ENCODE results near the gene PHC2.

PHC2 gene

DNA sequence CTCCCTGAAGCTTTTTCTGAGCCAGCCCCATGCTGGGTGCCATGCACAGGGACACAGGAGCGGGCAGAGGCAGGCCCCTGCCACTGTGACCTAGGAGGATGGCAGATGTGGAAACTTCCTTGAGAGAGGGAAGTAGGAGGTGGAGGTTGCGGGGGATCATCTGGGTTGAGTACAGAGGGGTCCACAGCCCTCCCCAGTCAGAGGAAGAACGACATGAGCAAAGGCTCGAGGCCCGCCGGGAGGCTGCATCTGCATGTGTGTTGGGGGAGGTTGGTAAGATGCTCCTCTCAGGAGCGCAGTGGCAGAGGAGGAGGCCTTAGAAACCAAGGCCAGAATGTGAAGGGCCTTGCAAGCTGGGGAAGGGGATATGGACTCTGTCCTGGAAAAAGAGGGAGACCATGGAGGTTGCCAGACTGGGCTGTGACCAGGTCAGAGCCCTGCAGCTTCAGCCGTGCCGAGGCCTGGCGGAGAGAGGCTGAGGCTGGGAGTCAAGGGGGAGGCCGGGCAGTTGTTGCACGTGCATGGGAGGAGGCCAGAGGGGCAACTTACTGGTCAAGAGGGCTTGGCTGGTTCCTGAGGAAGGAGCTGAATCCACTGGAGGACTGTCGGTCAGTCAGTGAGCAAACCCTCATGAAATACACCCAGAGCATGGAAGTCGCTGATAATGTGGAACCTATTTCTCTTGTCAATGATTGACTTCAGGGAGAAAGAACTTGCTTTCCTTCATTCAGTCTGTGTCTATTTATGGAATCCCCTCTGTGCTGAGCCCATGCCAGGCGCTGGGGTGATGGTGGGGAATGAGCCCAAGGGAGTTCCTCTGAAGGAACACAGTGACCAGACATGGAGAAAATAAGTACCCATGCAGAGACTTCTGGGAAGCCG lies 141.7 kb downstream of the PHC2 start:
- TF ChIP-seq ZNF274 (IDR thresholded peaks at IDR 0.05; ENCODE audit: low read depth, low read length): no peak
- H3K4me3 ChIP-seq (ENCODE audit: low read length): no peak overlapping the region

DNA sequence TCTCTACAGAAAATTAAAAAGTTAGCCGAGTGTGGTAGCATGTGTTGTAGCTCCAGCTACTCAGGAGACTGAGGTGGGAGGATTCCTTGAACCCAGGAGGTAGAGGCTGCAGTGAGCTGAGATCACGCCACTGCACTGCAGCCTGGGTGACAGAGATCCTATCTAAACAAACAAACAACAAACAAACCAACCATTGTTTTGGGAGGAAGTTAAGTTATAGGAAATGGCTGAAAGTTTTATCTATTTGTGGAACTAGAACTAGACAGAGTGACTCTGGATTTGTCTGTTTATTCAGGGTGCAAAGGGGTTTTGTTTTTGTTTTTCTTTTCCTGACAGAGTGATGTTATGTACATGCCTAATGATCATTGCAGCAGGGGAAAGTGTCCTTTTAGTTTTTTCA lies 143.6 kb downstream of the PHC2 start:
- H3K4me3 ChIP-seq (ENCODE audit: low read length): no peak overlapping the region
- no peak for TF ChIP-seq ZNF274 (IDR thresholded peaks at IDR 0.05; ENCODE audit: low read depth, low read length)

GRCh38 chr1:33286451-33287185 lies 144.3 kb downstream of the PHC2 start:
- no peak overlapping the region for H3K4me3 ChIP-seq (ENCODE audit: low read length)
- no peak for TF ChIP-seq ZNF274 (IDR thresholded peaks at IDR 0.05; ENCODE audit: low read depth, low read length)

GRCh38 chr1:33284049-33284448 lies 146.8 kb downstream of the PHC2 start:
- TF ChIP-seq ZNF274 (IDR thresholded peaks at IDR 0.05; ENCODE audit: low read depth, low read length): no peak

GRCh38 chr1:33282791-33283190 lies 148.1 kb downstream of the PHC2 start:
- H3K4me3 ChIP-seq (ENCODE audit: low read length): no peak overlapping the region

More at GRCh38 chr1:33284049-33284448, 146.8 kb downstream of the PHC2 start:
- H3K4me3 ChIP-seq (ENCODE audit: low read length): no peak overlapping the region

DNA sequence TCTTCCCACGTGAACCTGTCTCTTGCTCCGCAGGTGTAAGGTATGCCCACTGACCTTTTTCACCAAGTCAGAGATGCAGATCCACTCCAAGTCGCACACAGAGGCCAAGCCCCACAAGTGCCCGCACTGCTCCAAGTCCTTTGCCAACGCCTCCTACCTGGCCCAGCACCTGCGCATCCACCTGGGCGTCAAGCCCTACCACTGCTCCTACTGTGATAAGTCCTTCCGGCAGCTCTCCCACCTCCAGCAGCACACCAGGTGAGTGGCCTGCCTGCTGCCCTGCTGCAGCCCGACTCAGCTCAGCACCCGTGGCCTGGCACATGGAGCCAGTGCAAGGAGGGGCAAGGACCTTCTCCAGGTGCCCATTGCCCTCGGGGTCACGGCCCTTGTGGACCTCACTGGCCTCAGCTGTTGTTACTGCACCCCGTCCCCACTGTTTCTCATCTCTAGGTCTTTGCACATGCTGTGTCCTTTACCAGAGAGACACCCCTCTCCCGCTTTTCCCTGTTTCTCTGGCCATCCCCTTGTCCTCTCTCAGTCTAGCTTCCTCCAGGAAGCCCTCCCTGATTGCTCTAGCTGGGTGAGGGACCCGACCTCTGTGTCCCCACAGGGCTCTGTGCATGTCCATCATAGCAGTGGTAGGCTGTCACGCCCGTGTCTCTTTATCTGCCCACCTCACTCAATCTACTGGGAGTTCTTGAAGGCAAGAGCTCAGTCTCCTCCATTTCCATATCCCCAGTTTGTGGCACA lies 149.2 kb downstream of the PHC2 start:
- TF ChIP-seq ZNF274 (IDR thresholded peaks at IDR 0.05; ENCODE audit: low read depth, low read length): no peak

More at GRCh38 chr1:33282791-33283190, 148.1 kb downstream of the PHC2 start:
- TF ChIP-seq ZNF274 (IDR thresholded peaks at IDR 0.05; ENCODE audit: low read depth, low read length): no peak

DNA sequence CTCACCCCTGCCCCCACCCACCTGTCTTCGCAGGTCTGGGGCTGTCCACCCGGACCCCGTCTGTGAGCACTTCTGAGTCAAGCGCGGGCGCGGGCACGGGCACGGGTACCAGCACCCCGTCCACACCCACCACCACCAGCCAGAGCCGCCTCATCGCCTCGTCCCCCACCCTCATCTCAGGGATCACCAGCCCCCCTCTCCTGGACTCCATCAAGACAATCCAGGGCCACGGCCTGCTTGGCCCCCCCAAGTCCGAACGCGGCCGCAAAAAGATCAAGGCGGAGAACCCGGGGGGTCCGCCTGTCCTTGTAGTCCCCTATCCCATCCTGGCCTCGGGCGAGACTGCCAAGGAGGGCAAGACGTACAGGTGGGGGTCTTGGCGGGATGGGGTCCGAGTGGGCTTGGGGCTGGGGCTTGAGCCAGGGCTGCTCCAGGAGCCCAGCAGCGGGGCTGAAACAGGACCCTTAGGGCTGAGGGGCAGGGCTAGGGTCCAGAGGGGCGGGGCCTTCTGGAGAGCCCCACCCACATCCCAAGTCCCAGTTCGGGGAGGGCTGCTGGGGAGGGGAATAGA lies 150.7 kb downstream of the PHC2 start:
- TF ChIP-seq ZNF274 (IDR thresholded peaks at IDR 0.05; ENCODE audit: low read depth, low read length): no peak
- no peak overlapping the region for H3K4me3 ChIP-seq (ENCODE audit: low read length)

More for the DNA sequence above, 149.2 kb downstream of the PHC2 start:
- H3K4me3 ChIP-seq (ENCODE audit: low read length): no peak overlapping the region

GRCh38 chr1:33277488-33278084 lies 153.3 kb downstream of the PHC2 start:
- H3K4me3 ChIP-seq (ENCODE audit: low read length): no peak overlapping the region
- no peak for TF ChIP-seq ZNF274 (IDR thresholded peaks at IDR 0.05; ENCODE audit: low read depth, low read length)

DNA sequence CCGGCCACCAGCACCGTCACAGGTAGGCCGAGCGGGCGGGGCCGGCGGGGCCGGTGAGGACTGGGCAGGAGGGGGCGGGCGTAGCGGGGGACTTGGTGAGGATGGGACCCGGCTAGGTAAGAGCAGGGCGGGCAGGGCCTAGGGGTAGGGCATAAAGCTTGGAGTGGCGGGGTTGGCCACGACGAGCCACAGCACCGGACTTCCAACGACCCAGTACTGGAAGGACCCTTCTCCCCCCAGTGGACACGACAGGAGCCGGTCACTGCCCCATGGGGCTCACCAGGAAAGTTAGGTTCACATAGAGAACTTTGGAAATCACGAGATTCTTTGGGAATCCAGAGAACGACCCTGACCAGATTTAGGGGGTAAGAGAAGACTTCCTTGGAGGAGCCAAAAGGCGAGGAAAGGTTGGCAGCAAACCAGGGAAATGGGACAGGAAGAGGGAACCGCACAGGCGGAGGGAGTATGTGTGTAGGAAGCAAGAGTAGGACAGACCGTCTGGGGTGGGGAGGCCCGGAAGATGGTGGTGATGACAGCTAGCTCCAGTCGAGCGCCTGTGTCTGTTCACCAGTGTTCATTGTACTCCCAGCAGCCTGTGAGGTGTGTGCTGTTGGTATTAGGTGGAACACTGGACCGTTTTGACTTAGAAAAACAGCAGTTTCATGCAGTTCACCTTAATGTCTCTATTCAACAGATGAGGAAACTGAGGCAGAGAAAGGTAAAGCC lies 154.2 kb downstream of the PHC2 start:
- TF ChIP-seq ZNF274 (IDR thresholded peaks at IDR 0.05; ENCODE audit: low read depth, low read length): no peak
- H3K4me3 ChIP-seq (ENCODE audit: low read length): no peak overlapping the region

DNA sequence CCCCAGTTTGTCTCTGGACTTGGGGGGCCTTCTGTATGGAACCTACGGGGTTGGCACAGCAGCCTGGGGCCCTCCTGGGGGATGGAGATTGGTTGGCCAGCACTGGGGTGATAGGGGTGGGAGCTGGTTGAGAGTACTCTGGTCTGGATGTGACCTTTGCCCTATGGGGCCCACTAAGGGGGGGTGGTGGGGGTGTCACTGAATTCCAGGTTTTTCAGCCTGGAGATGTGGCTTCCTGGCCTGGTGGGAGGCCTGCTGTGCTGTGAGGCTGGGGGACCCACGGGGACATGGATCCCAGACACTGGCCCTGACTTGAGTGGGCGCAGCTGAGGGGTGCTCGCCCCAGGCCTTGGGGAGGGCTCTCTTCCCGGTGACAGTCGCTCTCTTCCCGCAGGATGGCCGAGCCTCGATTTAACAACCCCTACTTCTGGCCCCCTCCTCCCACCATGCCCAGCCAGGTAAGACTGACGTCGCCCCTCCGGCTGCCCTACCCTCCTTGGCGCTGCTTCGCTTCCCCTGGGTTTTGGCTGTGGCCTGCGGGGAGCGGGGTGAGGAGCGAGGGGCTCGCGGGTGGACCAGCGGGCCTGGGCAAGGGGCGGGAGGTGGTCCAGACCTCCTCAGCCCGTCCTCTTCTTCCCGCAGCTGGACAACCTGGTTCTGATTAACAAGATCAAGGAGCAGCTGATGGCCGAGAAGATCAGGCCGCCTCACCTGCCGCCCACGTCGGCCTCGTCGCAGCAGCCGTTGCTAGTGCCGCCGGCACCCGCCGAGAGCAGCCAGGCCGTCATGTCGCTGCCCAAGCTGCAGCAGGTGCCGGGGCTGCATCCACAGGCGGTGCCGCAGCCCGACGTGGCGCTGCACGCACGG lies 155.0 kb downstream of the PHC2 start:
- H3K4me3 ChIP-seq (ENCODE audit: low read length): no peak overlapping the region
- TF ChIP-seq ZNF274 (IDR thresholded peaks at IDR 0.05; ENCODE audit: low read depth, low read length): no peak

- no peak overlapping the region for H3K4me3 ChIP-seq (ENCODE audit: low read length)
- TF ChIP-seq ZNF274 (IDR thresholded peaks at IDR 0.05; ENCODE audit: low read depth, low read length): no peak
Observed at GRCh38 chr1:33275195-33275594, 155.7 kb downstream of the PHC2 start.

DNA sequence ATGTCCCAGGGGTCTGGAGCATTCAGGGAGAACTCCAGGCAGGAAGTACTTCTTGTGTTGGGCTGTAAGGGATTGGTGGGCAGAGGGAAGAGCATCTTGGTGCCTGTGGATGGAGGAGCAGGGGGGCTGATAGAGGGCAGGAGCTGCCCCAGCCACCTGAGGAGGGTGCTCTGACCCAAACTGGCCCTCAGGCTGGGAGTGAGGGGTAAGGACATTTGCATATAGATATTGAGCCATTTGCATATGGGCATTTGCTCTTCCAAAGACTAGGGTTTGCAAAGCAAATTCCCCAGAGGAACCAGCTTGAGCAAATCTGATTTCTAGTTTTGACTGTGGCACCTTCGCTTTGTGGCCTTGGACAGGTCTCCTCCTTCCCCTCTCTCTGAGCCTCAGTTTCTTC lies 156.4 kb downstream of the PHC2 start:
- H3K4me3 ChIP-seq (ENCODE audit: low read length): no peak overlapping the region
- TF ChIP-seq ZNF274 (IDR thresholded peaks at IDR 0.05; ENCODE audit: low read depth, low read length): no peak

Measured in GM08714 (cell line).